ENCODE measurements around the gene GAREM2.

GRCh38 chr2:26128176-26128575 lies 44.7 kb upstream of the GAREM2 start:
- TF ChIP-seq CTCF (optimal IDR thresholded peaks at IDR 0.05 in 1 of 3, IDR thresholded peaks at IDR 0.05 in 1 of 3, conservative IDR thresholded peaks at IDR 0.05 in 1 of 3; ENCODE audit: extremely low read depth in 1 of 3, insufficient read depth in 2 of 3, low read length in 3 of 3) (no peak), EZH2 (IDR thresholded peaks at IDR 0.05; ENCODE audit: low read length) (no peak)
